Sigmoid colon (tissue), 4 donors: ENCODE measurements around the gene PTPA.

Source experiments
- CTCF ChIP-seq, 4 experiments: fragments of 450-650 bp in 3 of 4; fragments of 200-600 bp in 1 of 4; IDR thresholded peaks; one replicate each; pipeline ENCODE4 v1.5.1; 2016 to 2019; ENCODE audit warnings: antibody characterized with exemption in 4 of 4, mild to moderate bottlenecking in 3 of 4, moderate library complexity in 2 of 4
- EP300 ChIP-seq, 4 donors: sonication (generic); formaldehyde crosslinking; IDR thresholded peaks; one replicate each; pipeline ENCODE4 v1.6.1; 2017; ENCODE audit warnings: antibody characterized with exemption in 4 of 4
- POLR2A ChIP-seq, 2 donors: fragments of 450-650 bp; IDR thresholded peaks; one replicate each; pipeline ENCODE4 v1.6.1; 2016; ENCODE audit warnings: antibody characterized with exemption in 2 of 2, mild to moderate bottlenecking in 2 of 2, moderate library complexity in 2 of 2
- POLR2AphosphoS5 ChIP-seq, 4 donors: sonication (generic); formaldehyde crosslinking; IDR thresholded peaks; one replicate each; pipeline ENCODE4 v1.6.1; 2017; ENCODE audit warnings: antibody characterized with exemption in 4 of 4

GRCh38 chr9:129154866-129155477, 43.8 kb downstream of the PTPA start:
- TF ChIP-seq CTCF (IDR thresholded peaks at IDR 0.05) (no peak), POLR2A (IDR thresholded peaks at IDR 0.05) (no peak), EP300 (IDR thresholded peaks at IDR 0.05) (no peak), POLR2AphosphoS5 (IDR thresholded peaks at IDR 0.05) (no peak)
